HEK293T (cell line): ENCODE results near the gene ARMC6.

Source experiments
- ARNT ChIP-seq: fragments of 450-650 bp; IDR thresholded peaks from 2 replicates; pipeline ENCODE4 v1.6.1; 2017; ENCODE audit warnings: mild to moderate bottlenecking
- BHLHE40 ChIP-seq: fragments of 450-650 bp; IDR thresholded peaks from 2 replicates; pipeline ENCODE4 v1.6.1; 2016; ENCODE audit warnings: mild to moderate bottlenecking, moderate library complexity, borderline replicate concordance
- CTBP1 ChIP-seq: fragments of 450-650 bp; IDR thresholded peaks from 2 replicates; pipeline ENCODE4 v1.6.1; 2016; ENCODE audit warnings: borderline replicate concordance
- ELF4 ChIP-seq: fragments of 450-650 bp; IDR thresholded peaks from 2 replicates; pipeline ENCODE4 v1.6.1; 2017; ENCODE audit warnings: antibody characterized with exemption
- FOXA1 ChIP-seq: fragments of 450-650 bp; IDR thresholded peaks from 2 replicates; pipeline ENCODE4 v1.6.1; 2016; ENCODE audit warnings: mild to moderate bottlenecking
- FOXM1 ChIP-seq: fragments of 450-650 bp; IDR thresholded peaks from 2 replicates; pipeline ENCODE4 v1.6.1; 2017; ENCODE audit warnings: mild to moderate bottlenecking, borderline replicate concordance
- LEF1 ChIP-seq: fragments of 450-650 bp; IDR thresholded peaks from 2 replicates; pipeline ENCODE4 v1.6.1; 2017; ENCODE audit warnings: mild to moderate bottlenecking, borderline replicate concordance
- SP1 ChIP-seq: fragments of 450-650 bp; IDR thresholded peaks from 2 replicates; pipeline ENCODE4 v1.6.1; 2017
- SUZ12 ChIP-seq: fragments of 450-650 bp; IDR thresholded peaks from 2 replicates; pipeline ENCODE4 v1.6.1; 2016; ENCODE audit warnings: mild to moderate bottlenecking

DNA sequence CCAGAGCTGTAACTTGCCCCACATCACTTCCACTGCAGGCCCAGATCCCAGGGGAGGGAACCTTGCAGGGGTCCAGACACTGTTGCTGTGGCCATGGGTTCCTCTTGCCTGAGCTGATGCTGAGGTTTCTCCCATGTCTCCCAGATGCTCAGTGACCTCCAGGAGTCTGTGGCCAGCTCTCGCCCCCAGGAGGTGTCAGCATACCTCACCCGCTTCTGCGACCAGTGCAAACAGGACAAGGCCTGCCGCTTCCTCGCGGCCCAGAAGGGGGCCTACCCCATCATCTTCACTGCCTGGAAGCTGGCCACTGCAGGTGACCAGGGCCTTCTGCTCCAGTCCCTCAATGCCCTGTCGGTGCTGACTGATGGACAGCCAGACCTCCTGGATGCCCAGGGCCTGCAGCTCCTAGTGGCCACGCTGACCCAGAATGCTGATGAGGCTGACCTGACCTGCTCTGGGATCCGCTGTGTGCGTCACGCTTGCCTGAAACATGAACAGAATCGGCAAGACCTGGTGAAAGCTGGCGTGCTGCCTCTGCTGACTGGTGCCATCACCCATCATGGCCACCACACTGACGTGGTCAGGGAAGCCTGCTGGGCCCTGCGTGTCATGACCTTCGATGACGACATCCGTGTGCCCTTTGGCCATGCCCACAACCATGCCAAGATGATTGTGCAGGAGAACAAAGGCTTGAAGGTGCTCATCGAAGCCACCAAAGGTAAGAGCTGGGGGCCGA lies 18.2 kb downstream of the ARMC6 start:
- TF ChIP-seq ELF4 = no peak
- TF ChIP-seq SUZ12 = no peak
- no peak for TF ChIP-seq BHLHE40
- TF ChIP-seq CTBP1 = no peak
- TF ChIP-seq LEF1 = no peak
- TF ChIP-seq SP1 = no peak
- no peak for TF ChIP-seq ARNT
- TF ChIP-seq FOXA1 = no peak
- TF ChIP-seq FOXM1 = no peak
